COLO668 (cell line): ENCODE results near the gene CCM2.

Experiments
- DNase-seq: peaks from one replicate; lab custom pipeline; 2025; ENCODE audit not compliant: unreplicated experiment; lab: John Stamatoyannopoulos, UW

The CCM2 gene

GRCh38 chr7:45064047-45064725 is 64.2 kb downstream of the CCM2 start:
- no peak for DNase-seq

GRCh38 chr7:45065031-45065995 is 65.3 kb downstream of the CCM2 start:
- no peak for DNase-seq

- no peak for DNase-seq
Measured at GRCh38 chr7:45066409-45066808, 66.4 kb downstream of the CCM2 start.

- no peak for DNase-seq
Measured at GRCh38 chr7:45067582-45067981, 67.6 kb downstream of the CCM2 start.

- no peak for DNase-seq
Measured at GRCh38 chr7:45068236-45069023, 68.4 kb downstream of the CCM2 start.

- no peak for DNase-seq
Measured at GRCh38 chr7:45069444-45070253, 69.6 kb downstream of the CCM2 start.

GRCh38 chr7:45070254-45070642 is 70.2 kb downstream of the CCM2 start:
- no peak for DNase-seq

GRCh38 chr7:45071528-45071927 is 71.5 kb downstream of the CCM2 start:
- DNase-seq, result no peak

GRCh38 chr7:45072131-45073030 is 72.4 kb downstream of the CCM2 start:
- DNase-seq, result no peak

GRCh38 chr7:45073031-45073785 is 73.2 kb downstream of the CCM2 start:
- DNase-seq, result no peak

GRCh38 chr7:45073786-45074527 is 74.0 kb downstream of the CCM2 start:
- no peak for DNase-seq

GRCh38 chr7:45074528-45075354 is 74.7 kb downstream of the CCM2 start:
- no peak for DNase-seq

GRCh38 chr7:45075355-45075644 is 75.3 kb downstream of the CCM2 start:
- DNase-seq, result no peak

- DNase-seq, result no peak
Measured at GRCh38 chr7:45075871-45076796, 76.1 kb downstream of the CCM2 start.

- DNase-seq, result no peak
Measured at GRCh38 chr7:45076946-45077345, 76.9 kb downstream of the CCM2 start.

- DNase-seq, result no peak
Measured at GRCh38 chr7:45077579-45077978, 77.6 kb downstream of the CCM2 start.
